ENCODE measurements around the gene PPP2R2B. TPM values are rescaled to one million over a fixed set of nuclear protein-coding genes. Genes with fewer than 3 reads are reported as not detected.

Gene PPP2R2B
- total RNA-seq, 1 experiment from 2014 or later, result not detected

- TF ChIP-seq ELF1 (IDR thresholded peaks at IDR 0.05; ENCODE audit: borderline replicate concordance, low read depth) (no peak), CBX3 (IDR thresholded peaks at IDR 0.05; ENCODE audit: low read depth) (no peak)
Measured at GRCh38 chr5:146813346-146814157, 65.0 kb downstream of the PPP2R2B start (continued).

- Histone ChIP-seq H3K4me3 (replicated peaks in 1 of 2; ENCODE audit: low read depth in 1 of 2, low read length in 2 of 2) (no peak overlapping the region), H3K4me2 (ENCODE audit: low read length) (no peak overlapping the region), H3K27ac (ENCODE audit: low read depth, low read length) (no peak overlapping the region), H3K9me2 (ENCODE audit: insufficient read depth) (no peaks in the 10 kb centered on the region), H3K36me3 (ENCODE audit: control insufficient read depth in 1 of 2, insufficient read depth in 2 of 2, low read length in 2 of 2) (no peaks in the 10 kb centered on the region), H3K4me1 (ENCODE audit: control insufficient read depth in 1 of 2, insufficient read depth in 2 of 2, low read length in 2 of 2) (no peaks in the 10 kb centered on the region), H3K27me3 (ENCODE audit: insufficient read depth, low read length) (peaks cover 34% of the 10 kb centered on the region), H4K20me1 (ENCODE audit: insufficient read depth) (no peaks in the 10 kb centered on the region), H3K9ac (ENCODE audit: low read length) (no peak overlapping the region), H3K9me3 (ENCODE audit: control insufficient read depth in 1 of 2, insufficient read depth in 1 of 2, low read depth in 1 of 2, low read length in 2 of 2) (no peaks in the 10 kb centered on the region), H3K79me2 (ENCODE audit: insufficient read depth, low read length) (no peaks in the 10 kb centered on the region), H2AFZ (ENCODE audit: low read depth, low read length, poor library complexity, severe bottlenecking) (no peak overlapping the region)
- ATAC-seq, result no peak
- no peak for DNase-seq (ENCODE audit: low read depth, low spot score)
- intact Hi-C loops (cut with micrococcal nuclease), result no loop called here
- CTCF ChIA-PET, result no interaction called here
- POLR2A ChIA-PET, result no interaction called here
- no TSS peak for BruUV-seq (replicated peaks)
- RAD21 ChIA-PET (ENCODE audit: low non-redundant PET in 1 of 2, low total read pairs in 2 of 2, uncharacterized antibody in 2 of 2, unreplicated experiment in 2 of 2), result no interaction called here
- TF ChIP-seq POLR2A (IDR thresholded peaks at IDR 0.05; ENCODE audit: borderline replicate concordance, extremely low read depth, insufficient read depth, insufficient read length) (no peak), YY1 (IDR thresholded peaks at IDR 0.05; ENCODE audit: extremely low read depth, insufficient replicate concordance, low read depth, low read length) (no peak), RAD21 (IDR thresholded peaks at IDR 0.05; ENCODE audit: low read depth) (no peak), ELF1 (IDR thresholded peaks at IDR 0.05; ENCODE audit: borderline replicate concordance, low read depth) (no peak), JUND (IDR thresholded peaks at IDR 0.05) (no peak), ZNF274 (IDR thresholded peaks at IDR 0.05; ENCODE audit: low read depth, low read length) (no peak), SIN3A (IDR thresholded peaks at IDR 0.05; ENCODE audit: low read depth) (no peak)
Measured at GRCh38 chr5:146805081-146805480, 73.5 kb downstream of the PPP2R2B start.
